Islet precursor cell (in vitro differentiated cells): ENCODE results near the gene NPPB.

Experiments
- DNase-seq: peaks from one replicate; pipeline ENCODE4 v3.0.0-alpha.2; 2018

Gene NPPB

DNA sequence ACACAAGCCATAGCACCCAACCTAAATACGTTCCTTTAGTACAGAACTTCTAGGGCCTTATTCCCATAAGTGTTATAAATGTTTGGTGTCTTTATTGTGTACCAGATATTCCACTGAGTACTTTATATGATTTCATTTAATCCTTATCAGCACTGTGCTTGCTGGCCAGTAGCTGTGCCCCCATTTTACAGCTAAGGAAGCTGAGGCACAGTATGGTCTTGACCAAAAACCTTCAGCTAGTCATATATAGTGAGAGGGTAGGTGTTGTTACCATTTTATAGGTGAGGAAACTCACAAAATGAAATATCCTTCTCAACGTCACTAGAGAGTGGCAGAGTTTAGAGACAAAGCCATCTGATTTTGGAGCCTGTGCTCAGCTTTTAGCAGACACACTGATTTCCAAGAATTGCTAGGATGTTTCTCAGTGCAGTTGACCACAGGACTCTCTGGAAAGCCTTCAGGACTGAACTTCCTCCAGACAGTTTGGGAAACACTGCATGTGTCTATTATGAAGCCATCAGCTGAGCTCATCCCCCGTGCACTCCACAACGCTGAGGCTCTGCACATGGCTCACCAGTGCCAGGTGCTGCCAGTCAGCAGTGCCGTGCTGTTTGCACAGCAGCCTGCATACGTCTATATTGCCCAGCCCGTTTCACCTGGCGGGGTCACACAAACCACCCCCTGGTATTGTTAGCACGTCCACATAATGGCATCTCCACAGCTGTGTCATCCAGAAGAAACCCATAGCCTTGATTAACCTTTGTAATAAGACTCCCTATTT is 26.6 kb downstream of the NPPB start:
- no peak for DNase-seq

DNA sequence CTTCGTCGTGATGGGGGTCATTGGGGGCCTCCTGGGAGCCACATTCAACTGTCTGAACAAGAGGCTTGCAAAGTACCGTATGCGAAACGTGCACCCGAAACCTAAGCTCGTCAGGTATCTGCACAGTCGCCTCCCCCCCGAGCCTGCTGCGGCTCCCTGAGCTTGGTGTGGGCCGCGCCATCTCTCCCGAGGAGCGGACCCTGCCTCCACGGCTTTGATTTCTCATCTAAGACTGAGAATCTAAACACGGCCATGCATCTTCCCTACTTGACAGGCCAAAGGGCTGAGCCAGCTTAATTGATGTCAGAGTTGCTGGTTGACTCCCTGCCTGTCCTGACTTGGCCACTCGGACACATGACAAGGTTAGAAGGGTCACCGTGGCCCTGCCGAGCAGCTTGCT is 30.2 kb downstream of the NPPB start:
- DNase-seq = no peak

DNA sequence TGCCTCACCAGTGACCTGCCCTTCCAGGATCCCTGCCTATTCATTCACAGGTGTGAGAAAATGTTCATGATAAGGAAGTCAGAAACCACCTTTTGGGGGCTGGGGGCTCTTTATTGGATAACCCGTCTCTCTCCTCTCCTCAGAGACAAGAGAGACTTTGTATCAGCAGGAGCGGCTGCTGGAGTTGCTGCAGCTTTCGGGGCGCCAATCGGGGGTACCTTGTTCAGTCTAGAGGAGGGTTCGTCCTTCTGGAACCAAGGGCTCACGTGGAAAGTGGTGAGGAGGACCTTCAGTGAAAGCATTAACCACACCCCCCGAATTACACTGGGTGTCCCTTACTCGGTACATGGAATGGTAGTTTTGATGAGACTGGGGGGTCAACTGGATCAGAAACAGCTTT is 31.8 kb downstream of the NPPB start:
- no peak for DNase-seq

DNA sequence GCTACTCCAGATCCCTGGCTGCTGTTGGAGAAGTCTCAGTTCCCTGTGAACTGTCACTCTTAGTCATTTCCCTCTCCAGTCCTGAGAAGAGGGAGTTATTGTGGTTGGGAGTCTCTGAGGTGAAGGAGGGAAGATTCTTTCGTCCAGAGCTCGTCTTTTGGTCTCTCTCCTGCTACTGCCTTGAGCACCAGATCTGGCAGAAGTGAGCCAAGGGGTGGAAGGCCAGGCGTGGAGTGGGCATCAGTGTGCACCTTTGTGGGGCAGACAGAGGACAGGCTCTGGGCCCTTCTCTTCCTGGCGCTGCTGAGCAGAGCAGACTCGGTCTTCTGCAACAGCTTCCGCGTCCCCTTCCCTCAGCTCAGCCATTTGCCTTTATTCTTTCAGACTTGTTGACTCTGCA is 33.6 kb downstream of the NPPB start:
- DNase-seq = no peak

DNA sequence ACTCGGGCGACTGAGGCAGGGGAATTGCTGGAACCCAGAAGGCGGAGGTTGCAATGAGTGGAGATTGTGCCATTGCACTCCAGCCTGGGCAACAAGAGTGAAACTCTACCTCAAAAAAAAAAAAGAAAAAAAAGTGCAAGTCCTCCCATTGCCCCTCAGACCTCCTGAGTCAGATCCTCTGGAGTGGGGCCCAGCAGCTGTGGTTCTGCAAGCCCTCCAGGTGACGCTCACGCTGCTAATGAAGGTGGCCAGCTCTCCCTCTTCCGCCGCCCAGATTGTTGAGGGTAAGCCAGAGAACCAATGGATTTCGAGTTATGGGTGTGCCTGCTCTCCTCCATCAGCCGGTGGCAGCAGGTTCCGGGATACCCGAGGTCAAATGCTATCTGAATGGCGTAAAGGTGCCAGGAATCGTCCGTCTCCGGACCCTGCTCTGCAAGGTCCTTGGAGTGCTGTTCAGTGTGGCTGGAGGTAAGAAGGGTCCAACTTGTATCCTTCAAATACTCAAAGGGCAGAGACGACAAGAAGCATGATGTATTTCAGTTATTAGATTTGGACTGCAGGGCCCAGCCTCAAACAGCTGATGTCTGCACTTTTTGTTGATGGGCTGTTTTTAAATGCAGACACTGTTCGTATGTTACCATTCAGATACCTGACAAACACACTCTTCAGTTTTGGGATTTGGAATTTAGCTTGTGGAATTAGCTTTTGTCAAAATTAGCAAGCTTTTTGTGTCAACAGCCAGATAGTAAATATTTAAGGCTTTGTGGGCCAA is 35.2 kb downstream of the NPPB start:
- DNase-seq = no peak

DNA sequence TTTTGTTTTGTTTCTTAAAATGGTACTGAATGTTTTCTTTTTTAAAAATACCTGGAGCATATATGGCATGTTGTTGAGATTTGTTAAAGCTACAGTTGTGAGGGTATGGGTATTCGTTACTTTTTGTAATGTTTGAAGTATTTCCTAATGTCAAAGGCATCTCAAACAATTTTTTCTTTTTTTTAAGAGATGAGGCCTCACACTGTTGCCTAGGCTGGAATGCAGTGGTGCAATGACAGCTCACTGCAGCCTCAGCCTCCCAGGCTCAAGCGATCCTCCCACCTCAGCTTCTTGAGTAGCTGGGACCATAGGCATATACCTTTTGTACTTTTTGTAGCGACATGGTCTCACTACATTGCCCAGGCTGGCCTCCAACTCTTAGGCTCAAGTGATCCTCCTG is 36.7 kb downstream of the NPPB start:
- no peak for DNase-seq

DNA sequence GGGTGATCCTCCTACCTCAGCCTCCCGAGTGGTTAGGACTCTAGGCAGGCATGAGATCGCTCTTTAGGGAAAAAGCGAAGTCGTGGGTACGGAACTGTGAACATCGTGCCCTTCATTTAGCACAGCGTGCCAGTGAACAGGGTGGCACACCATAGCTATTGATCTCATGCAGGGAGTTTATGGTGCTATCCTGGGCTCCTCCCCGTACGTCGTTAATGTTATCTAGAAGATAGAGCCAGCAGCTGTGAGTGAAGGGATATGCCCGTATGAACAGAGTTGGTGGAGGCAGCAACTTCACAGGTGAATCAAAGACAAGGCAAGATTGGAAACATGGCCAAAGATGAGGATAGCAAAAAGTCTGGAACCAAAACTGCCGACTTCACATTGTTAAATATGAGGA is 41.6 kb downstream of the NPPB start:
- no peak for DNase-seq

DNA sequence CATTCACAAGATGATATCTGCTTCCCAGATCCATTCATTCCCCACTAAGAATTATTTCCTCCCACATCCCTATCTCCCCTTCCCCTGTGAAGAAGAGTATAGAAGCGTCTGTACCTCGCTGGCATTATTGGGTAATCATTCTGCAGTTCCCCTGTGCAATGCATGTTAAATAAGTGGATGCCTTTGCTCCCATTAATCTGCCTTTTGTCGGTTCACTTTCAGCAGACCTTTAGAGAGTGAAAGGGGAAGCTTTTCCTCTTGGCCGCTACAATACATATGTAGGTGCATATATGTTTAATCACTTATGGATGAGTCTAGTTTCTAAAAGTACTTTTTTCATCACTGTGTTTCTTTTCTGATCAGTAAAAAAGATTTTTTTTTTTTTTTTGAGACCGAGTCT is 45.7 kb downstream of the NPPB start:
- DNase-seq = no peak
